Measurements from ENCODE around the gene MARK3.

GRCh38 chr14:103503296-103503695 is 118.1 kb downstream of the MARK3 start:
- TF ChIP-seq POLR2A (IDR thresholded peaks at IDR 0.05) = no peak
- TF ChIP-seq, protein P1, sequence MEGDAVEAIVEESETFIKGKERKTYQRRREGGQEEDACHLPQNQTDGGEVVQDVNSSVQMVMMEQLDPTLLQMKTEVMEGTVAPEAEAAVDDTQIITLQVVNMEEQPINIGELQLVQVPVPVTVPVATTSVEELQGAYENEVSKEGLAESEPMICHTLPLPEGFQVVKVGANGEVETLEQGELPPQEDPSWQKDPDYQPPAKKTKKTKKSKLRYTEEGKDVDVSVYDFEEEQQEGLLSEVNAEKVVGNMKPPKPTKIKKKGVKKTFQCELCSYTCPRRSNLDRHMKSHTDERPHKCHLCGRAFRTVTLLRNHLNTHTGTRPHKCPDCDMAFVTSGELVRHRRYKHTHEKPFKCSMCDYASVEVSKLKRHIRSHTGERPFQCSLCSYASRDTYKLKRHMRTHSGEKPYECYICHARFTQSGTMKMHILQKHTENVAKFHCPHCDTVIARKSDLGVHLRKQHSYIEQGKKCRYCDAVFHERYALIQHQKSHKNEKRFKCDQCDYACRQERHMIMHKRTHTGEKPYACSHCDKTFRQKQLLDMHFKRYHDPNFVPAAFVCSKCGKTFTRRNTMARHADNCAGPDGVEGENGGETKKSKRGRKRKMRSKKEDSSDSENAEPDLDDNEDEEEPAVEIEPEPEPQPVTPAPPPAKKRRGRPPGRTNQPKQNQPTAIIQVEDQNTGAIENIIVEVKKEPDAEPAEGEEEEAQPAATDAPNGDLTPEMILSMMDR (IDR thresholded peaks at IDR 0.05) = no peak

Measured in lower leg skin (tissue), 3 donors.